Neural cell (in vitro differentiated cells): ENCODE data around the gene PBX4. TPM values are rescaled to one million over a fixed set of nuclear protein-coding genes. Genes with fewer than 3 reads are reported as not detected.

Experiments used
- H2AFZ ChIP-seq: fragments of 200-600, 300-800 bp; sonication (generic), shearing (Covaris generic); 2 replicates; pipeline ENCODE4 v1.6.0; 2014; ENCODE audit warnings: low read depth, mild to moderate bottlenecking, antibody characterized with exemption, low read length, moderate library complexity
- H3F3A ChIP-seq: fragments of 200-600 bp; shearing (Covaris generic); 2 replicates; pipeline ENCODE4 v1.6.1; 2016; ENCODE audit warnings: mild to moderate bottlenecking, moderate library complexity, mixed read lengths, antibody characterized with exemption, low read length; ENCODE audit not compliant: insufficient read depth, poor library complexity, severe bottlenecking
- H3K27ac ChIP-seq: fragments of 200-600, 300-800 bp; sonication (generic), shearing (Covaris generic); 2 replicates; pipeline ENCODE4 v1.5.1; 2014; ENCODE audit warnings: mild to moderate bottlenecking, low read length, moderate library complexity
- H3K27me3 ChIP-seq: fragments of 300-800, 200-600 bp; sonication (generic), shearing (Covaris generic); 2 replicates; pipeline ENCODE4 v1.6.0; 2014; ENCODE audit warnings: mild to moderate bottlenecking, low read depth, low read length, moderate library complexity; ENCODE audit not compliant: insufficient read depth
- H3K36me3 ChIP-seq: fragments of 300-800, 200-600 bp; sonication (generic), shearing (Covaris generic); 2 replicates; pipeline ENCODE4 v1.5.1; 2014; ENCODE audit warnings: mild to moderate bottlenecking, antibody characterized with exemption, low read length, moderate library complexity; ENCODE audit not compliant: insufficient read depth
- H3K4me2 ChIP-seq: fragments of 300-800, 200-600 bp; sonication (generic), shearing (Covaris generic); 2 replicates; pipeline ENCODE4 v1.6.0; 2014; ENCODE audit warnings: mild to moderate bottlenecking, low read length
- H3K4me3 ChIP-seq: fragments of 300-800, 200-600 bp; sonication (generic), shearing (Covaris generic); 2 replicates; pipeline ENCODE4 v1.5.1; 2014; ENCODE audit warnings: mild to moderate bottlenecking, low read length, moderate library complexity
- H3K79me2 ChIP-seq: fragments of 200-600 bp; shearing (Covaris generic); replicated peaks from 2 replicates; pipeline ENCODE4 v1.6.0; 2014; ENCODE audit warnings: mild to moderate bottlenecking, low read length, moderate library complexity; ENCODE audit not compliant: insufficient read depth
- H3K9ac ChIP-seq: fragments of 300-800, 200-600 bp; sonication (generic), shearing (Covaris generic); 2 replicates; pipeline ENCODE4 v1.6.1; 2016; ENCODE audit warnings: mild to moderate bottlenecking, low read length, mixed read lengths
- H3K9me2 ChIP-seq: fragments of 200-600 bp; shearing (Covaris generic); 2 replicates; pipeline ENCODE4 v1.6.1; 2016; ENCODE audit warnings: mild to moderate bottlenecking, low read length, mixed read lengths; ENCODE audit not compliant: insufficient read depth
- H3K9me3 ChIP-seq: fragments of 200-600, 300-800 bp; sonication (generic), shearing (Covaris generic); 2 replicates; pipeline ENCODE4 v1.6.1; 2016; ENCODE audit warnings: mild to moderate bottlenecking, mixed run types, low read length, moderate library complexity, mixed read lengths
- H4K20me1 ChIP-seq: fragments of 200-600 bp; shearing (Covaris generic); 2 replicates; pipeline ENCODE4 v1.6.1; 2016; ENCODE audit warnings: mild to moderate bottlenecking, mixed run types; ENCODE audit not compliant: insufficient read depth
- EP300 ChIP-seq: fragments of 450-650 bp; conservative IDR thresholded peaks from 2 replicates; pipeline ENCODE4 v1.6.1; 2014; ENCODE audit warnings: antibody characterized with exemption, mild to moderate bottlenecking, moderate library complexity; ENCODE audit not compliant: poor library complexity, severe bottlenecking
- EZH2 ChIP-seq: fragments of 200-600, 300-800 bp; shearing (Covaris generic), sonication (generic); IDR thresholded peaks from 2 replicates; pipeline ENCODE4 v1.6.1; 2014; ENCODE audit warnings: antibody characterized with exemption, low read length, borderline replicate concordance, mild to moderate bottlenecking; ENCODE audit not compliant: insufficient read depth, poor library complexity, severe bottlenecking
- MXI1 ChIP-seq: fragments of 450-650 bp; conservative IDR thresholded peaks from 2 replicates; pipeline ENCODE4 v1.6.1; 2014; ENCODE audit warnings: antibody characterized with exemption, mild to moderate bottlenecking; ENCODE audit not compliant: poor library complexity, severe bottlenecking
- POLR2AphosphoS5 ChIP-seq: IDR thresholded peaks from 2 replicates; pipeline ENCODE4 v1.6.1; 2012
- RAD21 ChIP-seq: fragments of 450-650 bp; conservative IDR thresholded peaks from 2 replicates; pipeline ENCODE4 v1.6.1; 2014; ENCODE audit warnings: antibody characterized with exemption, mild to moderate bottlenecking, moderate library complexity
- SMC3 ChIP-seq: fragments of 450-650 bp; conservative IDR thresholded peaks from 2 replicates; pipeline ENCODE4 v1.6.1; 2014; ENCODE audit warnings: antibody characterized with exemption, mild to moderate bottlenecking, moderate library complexity; ENCODE audit not compliant: poor library complexity
- TAF1 ChIP-seq: IDR thresholded peaks from 2 replicates; pipeline ENCODE4 v1.6.1; 2012; ENCODE audit warnings: low read depth
- polyA plus RNA-seq: library from polyadenylated mRNA; depleted of rRNA; stranded (reverse); fragments of >200 nt; gene quantifications from 2 replicates; pipeline ENCODE4 v1.2.3, GENCODE V29; 2014
- TF ChIP-seq, protein P1 (sequence below): fragments of 450-650 bp; IDR thresholded peaks from 2 replicates; pipeline ENCODE4 v1.5.1; 2014; ENCODE audit warnings: antibody characterized with exemption, mild to moderate bottlenecking, moderate library complexity; ENCODE audit not compliant: poor library complexity, severe bottlenecking
- TF ChIP-seq, protein P2 (sequence below): IDR thresholded peaks from 2 replicates; pipeline ENCODE4 v1.6.1; 2012; ENCODE audit warnings: borderline replicate concordance

Gene PBX4
- polyA plus RNA-seq, 1 donor from 2014 or later, result 7.5 TPM

DNA sequence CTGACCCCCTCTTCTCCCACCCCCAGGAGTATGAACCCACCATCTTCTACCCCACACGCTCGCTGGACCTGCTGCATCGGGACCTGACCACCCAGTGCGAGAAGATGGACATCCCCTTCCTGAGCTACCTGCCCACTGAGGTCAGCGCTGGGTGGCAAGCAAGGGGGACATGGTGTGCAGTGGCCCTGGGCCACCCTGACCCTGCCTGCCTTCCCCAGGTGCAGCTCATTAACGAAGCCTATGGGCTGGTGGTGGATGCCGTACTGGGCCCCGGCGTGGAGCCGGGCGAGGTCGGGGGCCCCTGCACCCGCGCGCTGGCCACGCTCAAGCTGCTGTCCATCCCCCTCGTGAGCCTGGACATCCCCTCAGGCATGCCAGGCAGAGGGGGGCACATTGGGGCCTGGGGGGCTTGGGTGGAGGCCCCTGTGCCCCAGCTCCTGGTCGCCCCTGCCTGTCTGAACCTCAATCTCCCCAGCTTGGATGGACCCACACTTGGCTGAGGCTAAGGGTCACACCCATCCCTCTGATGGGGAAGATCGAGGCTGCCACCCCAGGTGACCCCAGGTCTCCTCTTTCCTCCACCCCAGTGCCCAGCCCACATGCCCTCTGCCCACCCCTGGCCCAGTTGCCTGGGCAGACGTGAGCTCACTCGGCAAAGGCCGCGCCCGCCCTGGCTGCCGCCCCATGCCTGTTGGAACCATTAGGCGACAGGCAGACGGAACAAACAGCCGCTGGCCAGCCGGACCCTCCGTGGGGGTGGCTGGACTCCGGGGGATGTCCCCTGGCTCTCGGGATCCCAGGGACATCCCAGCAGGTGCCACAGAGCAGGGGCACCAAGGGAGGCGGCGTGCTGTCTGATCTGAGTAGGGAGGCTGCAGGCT, 82.9 kb downstream of the PBX4 start:
- no peak overlapping the region for H3K4me3 ChIP-seq
- H3K9me2 ChIP-seq, result no peaks in the 10 kb centered on the region
- no peaks in the 10 kb centered on the region for H3K27me3 ChIP-seq
- H3K4me2 ChIP-seq, result no peak overlapping the region
- H3K9me3 ChIP-seq, result no peaks in the 10 kb centered on the region
- TF ChIP-seq POLR2AphosphoS5 (no peak), RAD21 (no peak), MXI1 (no peak), SMC3 (no peak), EZH2 (no peak), EP300 (no peak), TAF1 (no peak)
- TF ChIP-seq, protein P1, sequence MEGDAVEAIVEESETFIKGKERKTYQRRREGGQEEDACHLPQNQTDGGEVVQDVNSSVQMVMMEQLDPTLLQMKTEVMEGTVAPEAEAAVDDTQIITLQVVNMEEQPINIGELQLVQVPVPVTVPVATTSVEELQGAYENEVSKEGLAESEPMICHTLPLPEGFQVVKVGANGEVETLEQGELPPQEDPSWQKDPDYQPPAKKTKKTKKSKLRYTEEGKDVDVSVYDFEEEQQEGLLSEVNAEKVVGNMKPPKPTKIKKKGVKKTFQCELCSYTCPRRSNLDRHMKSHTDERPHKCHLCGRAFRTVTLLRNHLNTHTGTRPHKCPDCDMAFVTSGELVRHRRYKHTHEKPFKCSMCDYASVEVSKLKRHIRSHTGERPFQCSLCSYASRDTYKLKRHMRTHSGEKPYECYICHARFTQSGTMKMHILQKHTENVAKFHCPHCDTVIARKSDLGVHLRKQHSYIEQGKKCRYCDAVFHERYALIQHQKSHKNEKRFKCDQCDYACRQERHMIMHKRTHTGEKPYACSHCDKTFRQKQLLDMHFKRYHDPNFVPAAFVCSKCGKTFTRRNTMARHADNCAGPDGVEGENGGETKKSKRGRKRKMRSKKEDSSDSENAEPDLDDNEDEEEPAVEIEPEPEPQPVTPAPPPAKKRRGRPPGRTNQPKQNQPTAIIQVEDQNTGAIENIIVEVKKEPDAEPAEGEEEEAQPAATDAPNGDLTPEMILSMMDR, result no peak
- TF ChIP-seq, protein P2, sequence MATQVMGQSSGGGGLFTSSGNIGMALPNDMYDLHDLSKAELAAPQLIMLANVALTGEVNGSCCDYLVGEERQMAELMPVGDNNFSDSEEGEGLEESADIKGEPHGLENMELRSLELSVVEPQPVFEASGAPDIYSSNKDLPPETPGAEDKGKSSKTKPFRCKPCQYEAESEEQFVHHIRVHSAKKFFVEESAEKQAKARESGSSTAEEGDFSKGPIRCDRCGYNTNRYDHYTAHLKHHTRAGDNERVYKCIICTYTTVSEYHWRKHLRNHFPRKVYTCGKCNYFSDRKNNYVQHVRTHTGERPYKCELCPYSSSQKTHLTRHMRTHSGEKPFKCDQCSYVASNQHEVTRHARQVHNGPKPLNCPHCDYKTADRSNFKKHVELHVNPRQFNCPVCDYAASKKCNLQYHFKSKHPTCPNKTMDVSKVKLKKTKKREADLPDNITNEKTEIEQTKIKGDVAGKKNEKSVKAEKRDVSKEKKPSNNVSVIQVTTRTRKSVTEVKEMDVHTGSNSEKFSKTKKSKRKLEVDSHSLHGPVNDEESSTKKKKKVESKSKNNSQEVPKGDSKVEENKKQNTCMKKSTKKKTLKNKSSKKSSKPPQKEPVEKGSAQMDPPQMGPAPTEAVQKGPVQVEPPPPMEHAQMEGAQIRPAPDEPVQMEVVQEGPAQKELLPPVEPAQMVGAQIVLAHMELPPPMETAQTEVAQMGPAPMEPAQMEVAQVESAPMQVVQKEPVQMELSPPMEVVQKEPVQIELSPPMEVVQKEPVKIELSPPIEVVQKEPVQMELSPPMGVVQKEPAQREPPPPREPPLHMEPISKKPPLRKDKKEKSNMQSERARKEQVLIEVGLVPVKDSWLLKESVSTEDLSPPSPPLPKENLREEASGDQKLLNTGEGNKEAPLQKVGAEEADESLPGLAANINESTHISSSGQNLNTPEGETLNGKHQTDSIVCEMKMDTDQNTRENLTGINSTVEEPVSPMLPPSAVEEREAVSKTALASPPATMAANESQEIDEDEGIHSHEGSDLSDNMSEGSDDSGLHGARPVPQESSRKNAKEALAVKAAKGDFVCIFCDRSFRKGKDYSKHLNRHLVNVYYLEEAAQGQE, result no peak
- no peak overlapping the region for H3K27ac ChIP-seq
- no peak overlapping the region for H3K9ac ChIP-seq
- no peaks in the 10 kb centered on the region for H3K79me2 ChIP-seq
- H4K20me1 ChIP-seq, result no peaks in the 10 kb centered on the region
- no peaks in the 10 kb centered on the region for H3K36me3 ChIP-seq
- no peak overlapping the region for H2AFZ ChIP-seq
- H3F3A ChIP-seq, result no peaks in the 10 kb centered on the region

DNA sequence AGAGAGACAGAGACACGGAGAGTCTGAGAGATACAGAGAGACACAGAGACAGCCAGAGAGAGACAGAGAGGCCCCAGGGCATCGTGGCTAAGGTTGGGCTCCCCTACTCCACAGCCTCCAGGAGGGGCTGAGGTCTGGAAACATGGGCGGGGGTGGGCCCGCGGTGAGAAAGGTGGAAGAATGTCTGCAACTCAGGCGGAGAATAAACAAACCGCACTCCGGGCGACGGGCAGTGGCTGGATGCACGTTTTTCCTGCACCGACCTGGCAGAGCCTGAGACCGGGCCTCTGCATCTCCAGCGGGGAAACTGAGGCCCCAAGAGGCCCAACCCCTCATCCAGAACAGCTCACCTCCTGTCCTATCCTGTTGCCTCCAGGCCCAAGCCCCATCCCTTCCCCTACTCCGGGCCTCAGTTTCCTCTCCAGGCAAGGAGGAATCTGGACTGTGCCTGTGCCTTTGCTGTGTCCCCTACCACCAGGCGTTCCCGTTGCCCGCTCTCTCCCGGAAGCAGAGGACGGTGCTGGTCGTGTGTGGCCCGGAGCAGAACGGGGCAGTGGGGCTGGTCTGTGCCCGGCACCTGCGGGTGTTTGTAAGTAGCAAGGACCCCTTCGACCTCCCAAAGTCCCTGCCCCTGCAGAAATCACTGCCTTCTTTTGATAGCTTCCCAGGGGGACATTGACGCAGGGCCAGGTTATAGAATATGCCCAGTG, 83.8 kb downstream of the PBX4 start:
- TF ChIP-seq POLR2AphosphoS5, result no peak
- Histone ChIP-seq H3F3A (no peaks in the 10 kb centered on the region), H3K4me3 (no peak overlapping the region), H3K9me2 (no peaks in the 10 kb centered on the region), H3K36me3 (no peaks in the 10 kb centered on the region), H3K9ac (no peak overlapping the region), H3K4me2 (no peak overlapping the region), H3K27ac (no peak overlapping the region), H2AFZ (no peak overlapping the region), H4K20me1 (no peaks in the 10 kb centered on the region), H3K9me3 (no peaks in the 10 kb centered on the region), H3K79me2 (no peaks in the 10 kb centered on the region), H3K27me3 (no peaks in the 10 kb centered on the region)
